Heart left ventricle (tissue), 13 donors: ENCODE data around the gene RABGAP1.

Experiments used
- POLR2A ChIP-seq, 2 donors: fragments of 450-650 bp; IDR thresholded peaks; one replicate each; pipeline ENCODE4 v1.6.1; 2017; ENCODE audit warnings: antibody characterized with exemption in 2 of 2, mild to moderate bottlenecking in 2 of 2, moderate library complexity in 2 of 2
- TF ChIP-seq, protein P1 (sequence below), 12 donors: fragments of 200-600 bp; sonication (generic) in 4 of 12; IDR thresholded peaks; one replicate each; pipeline versions ENCODE4 v1.5.0 to v1.8.0; 2018 to 2022; ENCODE audit warnings: antibody characterized with exemption in 12 of 12, mild to moderate bottlenecking in 5 of 12
- donor health status: ischemic (EF 13 %, LVEDD 7.1; RV severe dilation, severe dysfunction).
- donor health status: DM: no; HTN: yes; CAD: no.
- donor health status: DM: no; HTN: no; CAD: no.
- donor health status: ischemic (EF 25% LVEDD 6.9; RV normal size, moderate dysfunction).
- donor health status: ischemic (EF 25% LVEDD 5.7; RV mildly dilated, moderate dysfunction).
- donor health status: ischemic (EF 35%, LVEDD 5.7; RV mildly dilated, moderate dysfunction).
- donor health status: nonischemic (EF 11% LVEDD 7.7; RV severe dilation, severe dysfunction).
- donor health status: DM: yes; HTN: yes; CAD: no.
- donor health status: PGD.
- donor health status: ischemic (EF 29% LVEDD 5.4; RV normal size, mild dysfunction).
- donor health status: nonischemic (EF 23%, LVEDD 6.1; RV moderate dilation, normal function).

DNA sequence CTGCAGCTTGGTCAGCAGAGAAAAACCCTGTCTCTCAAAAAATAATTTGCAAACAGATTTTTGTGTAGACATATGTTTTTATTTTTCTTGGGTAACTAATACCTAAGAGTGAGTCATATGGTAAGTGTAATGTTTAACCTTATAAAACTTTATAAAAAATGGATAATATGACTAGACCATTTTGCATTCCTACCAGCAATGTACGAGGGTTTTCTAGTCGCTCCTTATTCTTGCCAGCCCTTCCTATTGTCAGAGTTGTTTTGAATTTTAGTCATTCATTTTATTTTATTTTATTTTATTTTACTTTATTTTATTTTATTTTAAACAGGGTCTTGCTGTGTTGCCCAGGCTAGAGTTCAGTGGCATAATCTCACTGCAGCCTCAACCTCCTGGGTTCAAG lies 37.8 kb downstream of the RABGAP1 start:
- TF ChIP-seq, protein P1, sequence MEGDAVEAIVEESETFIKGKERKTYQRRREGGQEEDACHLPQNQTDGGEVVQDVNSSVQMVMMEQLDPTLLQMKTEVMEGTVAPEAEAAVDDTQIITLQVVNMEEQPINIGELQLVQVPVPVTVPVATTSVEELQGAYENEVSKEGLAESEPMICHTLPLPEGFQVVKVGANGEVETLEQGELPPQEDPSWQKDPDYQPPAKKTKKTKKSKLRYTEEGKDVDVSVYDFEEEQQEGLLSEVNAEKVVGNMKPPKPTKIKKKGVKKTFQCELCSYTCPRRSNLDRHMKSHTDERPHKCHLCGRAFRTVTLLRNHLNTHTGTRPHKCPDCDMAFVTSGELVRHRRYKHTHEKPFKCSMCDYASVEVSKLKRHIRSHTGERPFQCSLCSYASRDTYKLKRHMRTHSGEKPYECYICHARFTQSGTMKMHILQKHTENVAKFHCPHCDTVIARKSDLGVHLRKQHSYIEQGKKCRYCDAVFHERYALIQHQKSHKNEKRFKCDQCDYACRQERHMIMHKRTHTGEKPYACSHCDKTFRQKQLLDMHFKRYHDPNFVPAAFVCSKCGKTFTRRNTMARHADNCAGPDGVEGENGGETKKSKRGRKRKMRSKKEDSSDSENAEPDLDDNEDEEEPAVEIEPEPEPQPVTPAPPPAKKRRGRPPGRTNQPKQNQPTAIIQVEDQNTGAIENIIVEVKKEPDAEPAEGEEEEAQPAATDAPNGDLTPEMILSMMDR (IDR thresholded peaks at IDR 0.05) = no peak
- no peak for TF ChIP-seq POLR2A (IDR thresholded peaks at IDR 0.05)
